Sigmoid colon (tissue), 7 donors: ENCODE measurements around the gene SUSD6. TPM values are rescaled to one million over a fixed set of nuclear protein-coding genes. Genes with fewer than 3 reads are reported as not detected.

Source experiments
- DNase-seq: peaks from one replicate; pipeline ENCODE4 v3.0.0-alpha.2; 2019
- H3K27ac ChIP-seq, 4 donors: fragments of 200-600 bp; sonication (generic); one replicate each; pipeline ENCODE4 v1.5.1; 2016 to 2019; ENCODE audit warnings: mild to moderate bottlenecking in 1 of 4
- H3K27me3 ChIP-seq, 3 donors: fragments of 200-600 bp; sonication (generic); one replicate each; pipeline ENCODE4 v1.5.1; 2019; ENCODE audit warnings: mild to moderate bottlenecking in 1 of 3
- H3K36me3 ChIP-seq, 4 donors: fragments of 200-600 bp; sonication (generic); one replicate each; pipeline ENCODE4 v1.5.1; 2016 to 2019
- H3K4me1 ChIP-seq, 4 donors: fragments of 200-600 bp; sonication (generic); one replicate each; pipeline ENCODE4 v1.5.1; 2017 to 2019
- H3K4me3 ChIP-seq, 4 donors: fragments of 200-600 bp; sonication (generic); one replicate each; pipeline ENCODE4 v1.5.1; 2017 to 2019; ENCODE audit warnings: mild to moderate bottlenecking in 2 of 4, moderate library complexity in 1 of 4
- H3K9me3 ChIP-seq, 4 donors: fragments of 200-600 bp in 3 of 4; sonication (generic) in 3 of 4; one replicate each; pipeline versions ENCODE4 v1.5.1 to v1.6.1; 2013 to 2019
- EP300 ChIP-seq, 4 donors: sonication (generic); formaldehyde crosslinking; IDR thresholded peaks; one replicate each; pipeline ENCODE4 v1.6.1; 2017; ENCODE audit warnings: antibody characterized with exemption in 4 of 4
- POLR2A ChIP-seq, 2 donors: fragments of 450-650 bp; IDR thresholded peaks; one replicate each; pipeline ENCODE4 v1.6.1; 2016; ENCODE audit warnings: antibody characterized with exemption in 2 of 2, mild to moderate bottlenecking in 2 of 2, moderate library complexity in 2 of 2
- POLR2AphosphoS5 ChIP-seq, 4 donors: sonication (generic); formaldehyde crosslinking; IDR thresholded peaks; one replicate each; pipeline ENCODE4 v1.6.1; 2017; ENCODE audit warnings: antibody characterized with exemption in 4 of 4
- WGBS, 2 donors: extraction: QIAGEN DNeasy Blood & Tissue Kit; methylation state at CpG; one replicate each; pipeline ENCODE4 v1.1.7; 2013; 5-methylcytosine and 5-hydroxymethylcytosine counted together
- intact Hi-C: fragments of 100-400 bp; cut with DNase I; formaldehyde crosslinking; loops from one replicate; pipeline ENCODE4 v1.15.1; 2023
- polyA plus RNA-seq, 3 donors: library from polyadenylated mRNA; stranded (reverse); fragments of 200-250 nt; gene quantifications; one replicate each; pipeline ENCODE4 v1.2.3, GENCODE V29; 2013
- total RNA-seq, 4 donors: library from RNA; depleted of rRNA; stranded (reverse); fragments of >200 nt; gene quantifications; one replicate each; pipeline ENCODE4 v1.1.0, GENCODE V29; 2016
- TF ChIP-seq, protein P1 (sequence below), 4 experiments: fragments of 450-650 bp in 3 of 4; fragments of 200-600 bp in 1 of 4; IDR thresholded peaks; one replicate each; pipeline ENCODE4 v1.5.1; 2016 to 2019; ENCODE audit warnings: antibody characterized with exemption in 4 of 4, mild to moderate bottlenecking in 3 of 4, moderate library complexity in 2 of 4
- donor health status: healthy with polysubstance abuse.
- donor health status: Bipolar disorder and iron deficiency.
- donor health status: healthy.

SUSD6 gene
- total and polyA plus RNA-seq, 7 donors: 5.4 to 62.0 (median 13.9) TPM

DNA sequence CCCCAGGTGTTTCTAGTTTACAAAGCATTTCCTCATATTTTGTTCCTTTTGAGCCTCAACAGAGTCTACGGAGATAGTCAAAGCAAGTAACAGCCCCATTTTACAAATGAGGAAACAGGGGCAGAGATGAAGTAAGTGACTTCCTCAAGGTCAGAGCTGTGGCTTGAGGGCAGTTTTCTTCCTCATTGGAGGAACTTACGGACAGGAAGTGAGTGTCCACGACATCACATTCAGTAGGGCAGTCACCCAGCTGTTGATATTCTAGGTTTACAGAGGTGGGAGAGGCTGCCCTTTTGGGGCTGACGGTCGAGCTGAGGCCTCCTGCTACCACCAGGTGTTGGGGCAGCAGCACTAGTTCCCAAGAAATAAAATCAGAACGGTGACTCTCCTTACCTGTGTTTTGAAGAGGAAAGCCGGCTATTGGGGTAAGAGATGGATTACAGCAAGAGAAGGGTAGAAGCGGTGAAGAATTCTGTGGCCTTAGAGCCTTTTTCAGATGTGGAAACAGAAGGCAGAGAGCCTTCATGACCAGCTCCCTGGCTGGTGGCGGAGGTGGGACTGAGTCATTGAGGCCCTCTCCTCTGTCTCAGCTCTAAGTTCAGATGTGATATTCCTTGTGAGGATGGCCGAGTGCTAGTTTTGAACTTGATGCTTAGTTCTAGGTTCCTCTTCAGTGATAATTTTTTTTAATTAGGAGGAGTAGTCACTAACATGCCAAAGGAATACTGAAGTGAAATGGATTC is 41.7 kb downstream of the SUSD6 start:
- peaks cover 0 to 87% (median 71%) of the 10 kb centered on the region in 4 donors for H3K4me1 ChIP-seq
- no peaks in the 10 kb centered on the region for H3K36me3 ChIP-seq
- intact Hi-C loops: no loop called here
- WGBS, 2 donors: 52 to 59% methylated on average over 10 of the region's 10 CpGs
- TF ChIP-seq POLR2A (IDR thresholded peaks at IDR 0.05) (no peak), EP300 (IDR thresholded peaks at IDR 0.05) (peak in 1 of 4 donors; percentile 21), POLR2AphosphoS5 (IDR thresholded peaks at IDR 0.05) (peak in 2 of 4 donors; percentile 16 to 19)
- TF ChIP-seq, protein P1, sequence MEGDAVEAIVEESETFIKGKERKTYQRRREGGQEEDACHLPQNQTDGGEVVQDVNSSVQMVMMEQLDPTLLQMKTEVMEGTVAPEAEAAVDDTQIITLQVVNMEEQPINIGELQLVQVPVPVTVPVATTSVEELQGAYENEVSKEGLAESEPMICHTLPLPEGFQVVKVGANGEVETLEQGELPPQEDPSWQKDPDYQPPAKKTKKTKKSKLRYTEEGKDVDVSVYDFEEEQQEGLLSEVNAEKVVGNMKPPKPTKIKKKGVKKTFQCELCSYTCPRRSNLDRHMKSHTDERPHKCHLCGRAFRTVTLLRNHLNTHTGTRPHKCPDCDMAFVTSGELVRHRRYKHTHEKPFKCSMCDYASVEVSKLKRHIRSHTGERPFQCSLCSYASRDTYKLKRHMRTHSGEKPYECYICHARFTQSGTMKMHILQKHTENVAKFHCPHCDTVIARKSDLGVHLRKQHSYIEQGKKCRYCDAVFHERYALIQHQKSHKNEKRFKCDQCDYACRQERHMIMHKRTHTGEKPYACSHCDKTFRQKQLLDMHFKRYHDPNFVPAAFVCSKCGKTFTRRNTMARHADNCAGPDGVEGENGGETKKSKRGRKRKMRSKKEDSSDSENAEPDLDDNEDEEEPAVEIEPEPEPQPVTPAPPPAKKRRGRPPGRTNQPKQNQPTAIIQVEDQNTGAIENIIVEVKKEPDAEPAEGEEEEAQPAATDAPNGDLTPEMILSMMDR (IDR thresholded peaks at IDR 0.05): no peak
- H3K4me3 ChIP-seq: no peak overlapping the region
- H3K27me3 ChIP-seq: no peaks in the 10 kb centered on the region
- DNase-seq: no peak
- H3K9me3 ChIP-seq: no peaks in the 10 kb centered on the region
- H3K27ac ChIP-seq: peak overlapping the region; percentile 39 to 85 (median 76)

DNA sequence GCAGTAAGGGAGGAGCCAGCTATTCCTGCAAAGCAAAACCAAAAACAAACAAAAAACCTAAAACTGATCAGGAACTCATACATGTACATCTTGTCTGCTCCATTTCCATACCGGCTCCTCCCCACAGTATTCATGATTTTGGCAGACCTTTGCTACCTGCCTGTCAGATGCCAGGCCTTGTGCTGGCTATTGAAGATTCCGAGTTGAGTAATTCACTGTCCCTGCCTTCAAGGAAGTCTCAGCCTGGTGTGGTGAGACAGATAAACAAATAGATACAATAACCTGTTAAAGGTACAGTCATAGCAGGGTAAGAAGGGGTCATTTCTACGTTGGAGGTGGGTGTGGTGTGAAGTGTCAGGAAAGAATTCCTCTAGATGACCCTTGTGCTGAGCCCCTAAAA is 42.7 kb downstream of the SUSD6 start:
- Histone ChIP-seq H3K36me3 (peaks cover 0 to 7% (median 0%) of the 10 kb centered on the region in 4 donors), H3K4me1 (peaks cover 0 to 87% (median 68%) of the 10 kb centered on the region in 4 donors), H3K27me3 (no peaks in the 10 kb centered on the region), H3K4me3 (no peak overlapping the region), H3K27ac (peak overlapping the region in 3 of 4 donors; percentile 73 to 85 (median 79)), H3K9me3 (no peaks in the 10 kb centered on the region)
- 17 to 60% methylated on average over 3 of the region's 3 CpGs for WGBS, 2 donors
- DNase-seq: no peak
- TF ChIP-seq POLR2A (IDR thresholded peaks at IDR 0.05) (no peak), POLR2AphosphoS5 (IDR thresholded peaks at IDR 0.05) (no peak), EP300 (IDR thresholded peaks at IDR 0.05) (no peak)
- TF ChIP-seq, protein P1 (IDR thresholded peaks at IDR 0.05): no peak
- intact Hi-C loops: no loop called here

DNA sequence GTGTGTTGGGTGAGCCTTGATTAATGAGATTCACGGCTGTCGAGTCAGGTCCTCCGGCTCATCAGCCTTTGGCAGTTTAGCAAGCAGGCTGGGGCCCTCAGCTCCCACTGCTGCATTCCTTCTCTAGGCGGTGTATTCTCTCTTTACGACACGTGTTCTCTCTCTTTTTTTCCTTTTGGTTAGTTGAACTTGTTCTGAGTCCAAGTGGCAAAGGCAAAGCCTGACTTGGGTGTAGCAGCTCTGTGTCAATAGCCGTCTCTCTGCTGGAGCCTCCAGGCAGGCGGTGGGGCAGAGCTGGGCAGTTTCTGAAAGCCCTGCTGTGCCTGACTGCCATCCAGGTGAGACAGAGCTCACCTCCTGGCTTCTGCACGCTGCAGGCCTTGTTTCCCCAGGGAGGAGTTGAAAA is 46.6 kb downstream of the SUSD6 start:
- TF ChIP-seq POLR2A (IDR thresholded peaks at IDR 0.05) (no peak), EP300 (IDR thresholded peaks at IDR 0.05) (no peak), POLR2AphosphoS5 (IDR thresholded peaks at IDR 0.05) (no peak)
- TF ChIP-seq, protein P1 (IDR thresholded peaks at IDR 0.05): no peak
- WGBS, 2 donors: 15 to 57% methylated on average over 9 of the region's 9 CpGs
- Histone ChIP-seq H3K36me3 (peaks cover 0 to 20% (median 2%) of the 10 kb centered on the region in 4 donors), H3K27ac (peak overlapping the region; percentile 43 to 73 (median 69)), H3K27me3 (no peaks in the 10 kb centered on the region), H3K9me3 (no peaks in the 10 kb centered on the region), H3K4me1 (peaks cover 0 to 82% (median 55%) of the 10 kb centered on the region in 4 donors), H3K4me3 (no peak overlapping the region)
- intact Hi-C loops: no loop called here
- DNase-seq: no peak

DNA sequence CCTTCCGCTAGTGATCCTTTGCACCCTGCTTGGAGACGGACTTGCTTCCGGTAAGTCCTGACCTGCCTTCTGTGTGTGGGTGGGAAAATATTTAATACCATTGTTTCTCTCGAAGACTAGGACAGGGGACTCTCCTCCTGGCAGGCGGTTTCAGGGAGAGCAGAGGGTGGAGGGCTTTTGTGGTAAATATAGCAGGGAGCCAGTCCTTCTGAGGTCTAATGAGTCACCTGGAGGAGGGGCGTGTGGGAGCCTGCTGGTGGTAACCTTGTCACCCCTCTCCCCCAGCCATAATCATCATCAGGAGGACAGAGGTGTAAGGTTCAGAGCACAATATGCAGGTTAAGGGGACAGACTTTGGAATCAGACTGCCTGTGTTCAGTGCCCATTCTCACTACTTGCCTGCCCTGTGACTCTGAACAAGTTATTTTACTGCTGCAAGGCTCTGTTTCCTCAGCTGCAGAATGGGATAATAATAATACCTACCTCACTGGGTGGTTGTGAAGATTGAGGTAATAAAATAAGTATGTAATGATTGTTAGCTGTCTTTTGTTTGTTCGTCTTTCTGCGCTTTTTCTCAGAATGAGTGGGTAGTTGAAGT is 47.4 kb downstream of the SUSD6 start:
- Histone ChIP-seq H3K36me3 (peaks cover 0 to 20% (median 2%) of the 10 kb centered on the region in 4 donors), H3K9me3 (no peaks in the 10 kb centered on the region), H3K4me3 (no peak overlapping the region), H3K27ac (peak overlapping the region; percentile 43 to 73 (median 69)), H3K4me1 (peaks cover 0 to 83% (median 58%) of the 10 kb centered on the region in 4 donors), H3K27me3 (no peaks in the 10 kb centered on the region)
- no peak for DNase-seq
- intact Hi-C loops: no loop called here
- no peak for TF ChIP-seq EP300 (IDR thresholded peaks at IDR 0.05)
- TF ChIP-seq, protein P1 (IDR thresholded peaks at IDR 0.05): no peak
- 53 to 74% methylated on average over 8 of the region's 8 CpGs for WGBS, 2 donors
